ENCODE data around the gene POLD1. TPM values are rescaled to one million over a fixed set of nuclear protein-coding genes. Genes with fewer than 3 reads are reported as not detected.

Gene POLD1
- total and polyA plus RNA-seq, 3 donors from 2014 or later: 30.7 to 51.7 (median 42.2) TPM

DNA sequence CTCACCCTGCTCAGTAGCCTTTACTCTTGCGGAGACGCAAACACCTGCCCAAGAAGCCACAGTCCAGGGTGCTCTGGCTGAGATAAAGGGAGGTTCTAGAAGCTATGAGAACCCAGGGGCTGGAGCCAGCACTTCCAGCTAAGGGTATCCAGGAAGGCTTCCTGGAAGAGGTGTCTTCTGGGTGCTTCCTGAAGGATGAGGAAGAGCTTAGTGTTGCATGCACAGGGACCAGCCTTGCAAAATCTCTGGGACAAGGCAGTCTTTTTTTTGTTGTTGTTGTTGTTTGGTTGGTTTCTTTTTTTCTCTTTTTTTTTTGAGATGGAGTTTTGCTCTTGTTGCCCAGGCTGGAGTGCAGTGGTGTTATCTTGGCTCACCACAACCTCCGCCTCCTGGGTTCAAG, 69.1 kb downstream of the POLD1 start:
- no peaks in the 10 kb centered on the region for H3K36me3 ChIP-seq (ENCODE audit: low read depth, missing control alignments)
- H3K27me3 ChIP-seq: no peaks in the 10 kb centered on the region
- H3K9me3 ChIP-seq: no peaks in the 10 kb centered on the region
- no peak overlapping the region for H3K4me3 ChIP-seq
- H3K4me1 ChIP-seq: no peaks in the 10 kb centered on the region
- TF ChIP-seq, protein P1, sequence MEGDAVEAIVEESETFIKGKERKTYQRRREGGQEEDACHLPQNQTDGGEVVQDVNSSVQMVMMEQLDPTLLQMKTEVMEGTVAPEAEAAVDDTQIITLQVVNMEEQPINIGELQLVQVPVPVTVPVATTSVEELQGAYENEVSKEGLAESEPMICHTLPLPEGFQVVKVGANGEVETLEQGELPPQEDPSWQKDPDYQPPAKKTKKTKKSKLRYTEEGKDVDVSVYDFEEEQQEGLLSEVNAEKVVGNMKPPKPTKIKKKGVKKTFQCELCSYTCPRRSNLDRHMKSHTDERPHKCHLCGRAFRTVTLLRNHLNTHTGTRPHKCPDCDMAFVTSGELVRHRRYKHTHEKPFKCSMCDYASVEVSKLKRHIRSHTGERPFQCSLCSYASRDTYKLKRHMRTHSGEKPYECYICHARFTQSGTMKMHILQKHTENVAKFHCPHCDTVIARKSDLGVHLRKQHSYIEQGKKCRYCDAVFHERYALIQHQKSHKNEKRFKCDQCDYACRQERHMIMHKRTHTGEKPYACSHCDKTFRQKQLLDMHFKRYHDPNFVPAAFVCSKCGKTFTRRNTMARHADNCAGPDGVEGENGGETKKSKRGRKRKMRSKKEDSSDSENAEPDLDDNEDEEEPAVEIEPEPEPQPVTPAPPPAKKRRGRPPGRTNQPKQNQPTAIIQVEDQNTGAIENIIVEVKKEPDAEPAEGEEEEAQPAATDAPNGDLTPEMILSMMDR (IDR thresholded peaks at IDR 0.05): no peak
- TF ChIP-seq POLR2A (IDR thresholded peaks at IDR 0.05): no peak
- no peak for DNase-seq
- H3K27ac ChIP-seq: no peak overlapping the region
- WGBS, 2 donors: 96 to 98% methylated on average over 3 of the region's 3 CpGs
- intact Hi-C loops (cut with DNase I; ENCODE audit: low total_unique reads): no loop called here

DNA sequence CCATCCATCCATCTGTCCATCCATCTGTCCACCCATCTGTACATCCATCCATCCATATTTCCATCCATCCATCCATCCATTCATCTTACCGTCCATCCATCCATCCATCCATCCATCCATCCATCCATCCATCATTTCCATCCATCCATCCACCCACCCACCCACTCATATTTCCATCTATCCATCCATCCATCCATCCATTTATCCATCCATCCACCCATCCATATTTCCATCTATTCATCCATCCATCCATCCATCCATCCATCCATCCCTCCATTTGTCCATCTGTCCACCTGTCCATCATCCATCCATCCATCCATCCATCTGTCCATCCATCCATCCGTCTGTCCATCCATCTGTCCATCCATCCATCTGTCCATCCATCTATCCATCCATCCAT, 71.8 kb downstream of the POLD1 start:
- Histone ChIP-seq H3K27ac (no peak overlapping the region), H3K4me3 (no peak overlapping the region), H3K36me3 (ENCODE audit: low read depth, missing control alignments) (no peaks in the 10 kb centered on the region), H3K4me1 (no peaks in the 10 kb centered on the region), H3K9me3 (no peaks in the 10 kb centered on the region), H3K27me3 (no peaks in the 10 kb centered on the region)
- intact Hi-C loops (cut with DNase I; ENCODE audit: low total_unique reads): no loop called here
- no peak for TF ChIP-seq POLR2A (IDR thresholded peaks at IDR 0.05)
- TF ChIP-seq, protein P1 (IDR thresholded peaks at IDR 0.05): no peak
- WGBS, 2 donors: 83 to 85% methylated on average over 2 of the region's 2 CpGs
- no peak for DNase-seq

DNA sequence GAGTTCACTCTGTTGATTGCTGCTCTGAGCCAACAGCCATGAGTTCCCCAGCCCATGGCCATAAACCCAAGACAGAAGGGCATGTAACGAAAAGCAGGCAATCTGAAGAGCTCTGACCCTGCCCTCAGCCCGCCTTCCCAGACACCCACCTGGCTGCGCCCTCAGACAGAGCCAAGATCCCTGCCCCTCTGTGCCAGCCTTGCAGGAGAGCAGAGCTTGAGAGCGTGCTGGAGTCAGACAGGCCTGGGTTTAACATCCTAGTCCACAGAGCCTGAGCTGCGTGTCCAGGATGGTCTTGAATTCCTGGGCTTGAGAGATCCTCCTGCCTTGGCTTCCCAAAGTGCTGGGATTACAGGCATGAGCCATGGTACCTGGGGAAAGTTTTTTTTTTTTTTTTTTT, 73.2 kb downstream of the POLD1 start:
- Histone ChIP-seq H3K4me1 (no peaks in the 10 kb centered on the region), H3K36me3 (ENCODE audit: low read depth, missing control alignments) (no peaks in the 10 kb centered on the region), H3K27ac (no peak overlapping the region), H3K27me3 (no peaks in the 10 kb centered on the region), H3K9me3 (no peaks in the 10 kb centered on the region), H3K4me3 (no peak overlapping the region)
- TF ChIP-seq POLR2A (IDR thresholded peaks at IDR 0.05): no peak
- TF ChIP-seq, protein P1 (IDR thresholded peaks at IDR 0.05): no peak
- no peak for DNase-seq
- WGBS, 2 donors: 92 to 93% methylated on average over 2 to 5 of the region's 5 CpGs
- intact Hi-C loops (cut with DNase I; ENCODE audit: low total_unique reads): no loop called here

DNA sequence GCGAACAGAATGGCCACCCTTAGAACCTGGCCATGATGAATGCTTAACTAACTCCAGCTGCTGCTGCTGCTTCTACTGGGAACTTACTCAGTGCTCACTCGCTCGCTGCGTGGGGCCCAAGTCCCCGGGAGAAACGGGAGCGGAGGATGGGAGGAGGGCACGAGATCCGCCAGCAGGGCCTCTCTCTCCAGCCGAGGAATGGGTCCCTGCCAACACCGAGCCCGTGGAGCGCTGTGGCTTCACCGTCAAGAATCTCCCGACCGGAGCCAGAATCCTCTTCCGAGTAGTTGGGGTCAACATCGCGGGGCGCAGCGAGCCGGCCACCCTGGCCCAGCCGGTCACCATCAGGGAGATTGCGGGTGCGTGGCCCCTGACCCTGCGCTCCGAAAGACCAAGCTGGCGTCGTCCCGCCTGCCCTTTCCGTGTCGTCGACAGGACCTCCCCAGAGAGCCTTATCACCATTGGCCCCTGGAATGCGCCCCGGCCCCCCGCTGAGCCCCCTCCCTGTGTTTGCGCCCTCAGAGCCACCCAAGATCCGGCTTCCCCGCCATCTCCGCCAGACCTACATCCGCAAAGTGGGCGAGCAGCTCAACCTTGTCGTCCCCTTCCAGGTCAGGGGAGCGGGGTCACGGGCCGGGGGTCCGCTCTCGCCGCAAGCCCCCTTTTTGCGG, 74.4 kb downstream of the POLD1 start:
- Histone ChIP-seq H3K4me3 (no peak overlapping the region), H3K9me3 (no peaks in the 10 kb centered on the region), H3K27me3 (no peaks in the 10 kb centered on the region), H3K27ac (no peak overlapping the region), H3K36me3 (ENCODE audit: low read depth, missing control alignments) (no peaks in the 10 kb centered on the region), H3K4me1 (no peaks in the 10 kb centered on the region)
- intact Hi-C loops (cut with DNase I; ENCODE audit: low total_unique reads): no loop called here
- TF ChIP-seq POLR2A (IDR thresholded peaks at IDR 0.05): no peak
- TF ChIP-seq, protein P1 (IDR thresholded peaks at IDR 0.05): no peak
- no peak for DNase-seq
- WGBS, 2 donors: 11 to 42% methylated on average over 16 to 50 of the region's 50 CpGs

DNA sequence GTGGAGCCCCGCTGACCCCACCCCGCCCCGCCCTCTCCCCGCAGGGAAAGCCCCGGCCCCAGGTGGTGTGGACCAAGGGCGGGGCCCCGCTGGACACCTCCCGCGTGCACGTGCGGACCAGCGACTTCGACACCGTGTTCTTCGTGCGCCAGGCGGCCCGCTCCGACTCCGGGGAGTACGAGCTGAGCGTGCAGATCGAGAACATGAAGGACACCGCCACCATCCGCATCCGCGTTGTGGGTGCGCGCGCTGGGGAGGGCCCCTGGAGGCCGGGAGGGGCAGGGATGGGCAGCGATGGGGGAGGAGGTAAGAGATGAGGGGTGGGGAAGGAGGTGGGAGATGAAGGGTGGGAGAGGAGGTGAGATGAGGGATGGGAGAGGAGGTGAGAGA, 74.9 kb downstream of the POLD1 start:
- TF ChIP-seq, protein P1 (IDR thresholded peaks at IDR 0.05): no peak
- no peak for TF ChIP-seq POLR2A (IDR thresholded peaks at IDR 0.05)
- Histone ChIP-seq H3K9me3 (no peaks in the 10 kb centered on the region), H3K4me3 (no peak overlapping the region), H3K27ac (no peak overlapping the region), H3K27me3 (no peaks in the 10 kb centered on the region), H3K36me3 (ENCODE audit: low read depth, missing control alignments) (no peaks in the 10 kb centered on the region), H3K4me1 (no peaks in the 10 kb centered on the region)
- intact Hi-C loops (cut with DNase I; ENCODE audit: low total_unique reads): no loop called here
- no peak for DNase-seq
- WGBS, 2 donors: 55 to 56% methylated on average over 5 to 31 of the region's 32 CpGs
